GM12891 (cell line): Measurements from ENCODE around the gene TSHR.
A peak's percentile ranks its signal among the peaks of the same experiment; 100 is the strongest.

Source experiments
- POLR2A ChIP-seq: IDR thresholded peaks from 2 replicates; pipeline ENCODE4 v1.6.1; 2011; ENCODE audit warnings: low read depth, low read length, control low read depth
- POLR2AphosphoS5 ChIP-seq: IDR thresholded peaks from 2 replicates; pipeline ENCODE4 v1.6.1; 2011; ENCODE audit warnings: low read depth, low read length, control low read depth
- POU2F2 ChIP-seq: IDR thresholded peaks from 2 replicates; pipeline ENCODE4 v1.6.1; 2011; ENCODE audit warnings: low read depth, mild to moderate bottlenecking, control low read depth, low read length, moderate library complexity
- SPI1 ChIP-seq: IDR thresholded peaks from 2 replicates; pipeline ENCODE4 v1.6.1; 2011; ENCODE audit warnings: low read depth, low read length, control low read depth
- TAF1 ChIP-seq: IDR thresholded peaks from 2 replicates; pipeline ENCODE4 v1.6.1; 2011; ENCODE audit warnings: low read depth, low read length, control low read depth

GRCh38 chr14:81147140-81147897, 191.9 kb downstream of the TSHR start:
- TF ChIP-seq POLR2AphosphoS5: no peak
- TF ChIP-seq TAF1: no peak
- TF ChIP-seq POLR2A: no peak
- peak; percentile 41; the same call in 1 of the 2 replicates for TF ChIP-seq SPI1
- no peak for TF ChIP-seq POU2F2
